Liver (tissue), 3 donors: ENCODE results near the gene ZNF627.

ENCODE experiments used
- GABPA ChIP-seq, 2 donors: IDR thresholded peaks in 1 of 2; conservative IDR thresholded peaks in 1 of 2; 2 replicates each; pipeline ENCODE4 v1.6.1; 2016; ENCODE audit warnings: antibody characterized with exemption in 2 of 2, mild to moderate bottlenecking in 1 of 2, moderate library complexity in 1 of 2
- JUND ChIP-seq, 2 donors: IDR thresholded peaks; 2 replicates each; pipeline ENCODE4 v1.6.1; 2016; ENCODE audit warnings: antibody characterized with exemption in 2 of 2
- NR2F2 ChIP-seq: IDR thresholded peaks from 2 replicates; pipeline ENCODE4 v1.6.1; 2016; ENCODE audit warnings: antibody characterized with exemption
- RAD21 ChIP-seq, 2 donors: IDR thresholded peaks; 2 replicates each; pipeline ENCODE4 v1.6.1; 2016; ENCODE audit warnings: antibody characterized with exemption in 2 of 2, mild to moderate bottlenecking in 2 of 2
- RXRA ChIP-seq, 2 donors: IDR thresholded peaks; 2 replicates each; pipeline ENCODE4 v1.6.1; 2017 to 2018; ENCODE audit warnings: antibody characterized with exemption in 2 of 2, mild to moderate bottlenecking in 1 of 2
- SP1 ChIP-seq: IDR thresholded peaks from 2 replicates; pipeline ENCODE4 v1.6.1; 2018; ENCODE audit warnings: antibody characterized with exemption, mild to moderate bottlenecking
- TAF1 ChIP-seq: conservative IDR thresholded peaks from 2 replicates; pipeline ENCODE4 v1.6.1; 2016; ENCODE audit warnings: antibody characterized with exemption, mild to moderate bottlenecking
- YY1 ChIP-seq: IDR thresholded peaks from 2 replicates; pipeline ENCODE4 v1.6.1; 2016; ENCODE audit warnings: antibody characterized with exemption, mild to moderate bottlenecking
- TF ChIP-seq, protein P1 (sequence below): IDR thresholded peaks from 2 replicates; pipeline ENCODE4 v1.6.1; 2016; ENCODE audit warnings: antibody characterized with exemption
- TF ChIP-seq, protein P2 (sequence below): fragments of 150-350 bp; IDR thresholded peaks from 2 replicates; pipeline ENCODE4 v1.5.1; 2017; ENCODE audit warnings: improper control_type of control experiment, low read depth, low read length; ENCODE audit not compliant: missing input control
- TF ChIP-seq, protein P3 (sequence below): IDR thresholded peaks from 2 replicates; pipeline ENCODE4 v1.6.1; 2016; ENCODE audit warnings: antibody characterized with exemption
- TF ChIP-seq, protein P4 (sequence below): IDR thresholded peaks from 2 replicates; pipeline ENCODE4 v1.6.1; 2016; ENCODE audit warnings: antibody characterized with exemption, mild to moderate bottlenecking
- TF ChIP-seq, protein P5 (sequence below): IDR thresholded peaks from 2 replicates; pipeline ENCODE4 v1.6.1; 2016; ENCODE audit warnings: antibody characterized with exemption
- donor health status: healthy.
- donor health status: healthy.

DNA sequence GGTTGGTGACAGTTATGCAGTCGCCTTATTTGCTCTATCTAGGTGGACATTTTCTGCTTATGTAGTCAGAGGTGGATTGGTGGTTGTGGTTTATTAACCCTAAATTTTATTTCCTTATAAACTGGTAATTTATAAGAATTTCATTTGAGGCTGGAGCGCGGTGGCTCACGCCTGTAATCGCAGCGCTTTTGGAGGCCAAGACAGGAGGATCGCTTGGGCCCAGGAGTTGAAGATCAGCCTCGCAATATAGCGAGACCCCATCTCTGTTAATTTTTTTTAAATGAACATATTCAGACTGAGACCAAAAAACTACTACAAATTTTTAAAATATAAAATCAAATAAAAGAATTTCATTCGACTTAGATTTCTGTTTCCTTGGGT lies 810 bp downstream of the ZNF627 start:
- TF ChIP-seq YY1 (no peak), JUND (IDR thresholded peaks at IDR 0.05) (no peak), TAF1 (no peak), RAD21 (IDR thresholded peaks at IDR 0.05) (no peak), GABPA (IDR thresholded peaks at IDR 0.05 in 1 of 2, conservative IDR thresholded peaks at IDR 0.05 in 1 of 2) (no peak), SP1 (no peak), NR2F2 (no peak), RXRA (IDR thresholded peaks at IDR 0.05) (no peak)
- TF ChIP-seq, protein P1, sequence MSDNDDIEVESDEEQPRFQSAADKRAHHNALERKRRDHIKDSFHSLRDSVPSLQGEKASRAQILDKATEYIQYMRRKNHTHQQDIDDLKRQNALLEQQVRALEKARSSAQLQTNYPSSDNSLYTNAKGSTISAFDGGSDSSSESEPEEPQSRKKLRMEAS = no peak
- TF ChIP-seq, protein P2, sequence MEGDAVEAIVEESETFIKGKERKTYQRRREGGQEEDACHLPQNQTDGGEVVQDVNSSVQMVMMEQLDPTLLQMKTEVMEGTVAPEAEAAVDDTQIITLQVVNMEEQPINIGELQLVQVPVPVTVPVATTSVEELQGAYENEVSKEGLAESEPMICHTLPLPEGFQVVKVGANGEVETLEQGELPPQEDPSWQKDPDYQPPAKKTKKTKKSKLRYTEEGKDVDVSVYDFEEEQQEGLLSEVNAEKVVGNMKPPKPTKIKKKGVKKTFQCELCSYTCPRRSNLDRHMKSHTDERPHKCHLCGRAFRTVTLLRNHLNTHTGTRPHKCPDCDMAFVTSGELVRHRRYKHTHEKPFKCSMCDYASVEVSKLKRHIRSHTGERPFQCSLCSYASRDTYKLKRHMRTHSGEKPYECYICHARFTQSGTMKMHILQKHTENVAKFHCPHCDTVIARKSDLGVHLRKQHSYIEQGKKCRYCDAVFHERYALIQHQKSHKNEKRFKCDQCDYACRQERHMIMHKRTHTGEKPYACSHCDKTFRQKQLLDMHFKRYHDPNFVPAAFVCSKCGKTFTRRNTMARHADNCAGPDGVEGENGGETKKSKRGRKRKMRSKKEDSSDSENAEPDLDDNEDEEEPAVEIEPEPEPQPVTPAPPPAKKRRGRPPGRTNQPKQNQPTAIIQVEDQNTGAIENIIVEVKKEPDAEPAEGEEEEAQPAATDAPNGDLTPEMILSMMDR = no peak
- TF ChIP-seq, protein P3, sequence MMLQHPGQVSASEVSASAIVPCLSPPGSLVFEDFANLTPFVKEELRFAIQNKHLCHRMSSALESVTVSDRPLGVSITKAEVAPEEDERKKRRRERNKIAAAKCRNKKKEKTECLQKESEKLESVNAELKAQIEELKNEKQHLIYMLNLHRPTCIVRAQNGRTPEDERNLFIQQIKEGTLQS = no peak
- TF ChIP-seq, protein P4, sequence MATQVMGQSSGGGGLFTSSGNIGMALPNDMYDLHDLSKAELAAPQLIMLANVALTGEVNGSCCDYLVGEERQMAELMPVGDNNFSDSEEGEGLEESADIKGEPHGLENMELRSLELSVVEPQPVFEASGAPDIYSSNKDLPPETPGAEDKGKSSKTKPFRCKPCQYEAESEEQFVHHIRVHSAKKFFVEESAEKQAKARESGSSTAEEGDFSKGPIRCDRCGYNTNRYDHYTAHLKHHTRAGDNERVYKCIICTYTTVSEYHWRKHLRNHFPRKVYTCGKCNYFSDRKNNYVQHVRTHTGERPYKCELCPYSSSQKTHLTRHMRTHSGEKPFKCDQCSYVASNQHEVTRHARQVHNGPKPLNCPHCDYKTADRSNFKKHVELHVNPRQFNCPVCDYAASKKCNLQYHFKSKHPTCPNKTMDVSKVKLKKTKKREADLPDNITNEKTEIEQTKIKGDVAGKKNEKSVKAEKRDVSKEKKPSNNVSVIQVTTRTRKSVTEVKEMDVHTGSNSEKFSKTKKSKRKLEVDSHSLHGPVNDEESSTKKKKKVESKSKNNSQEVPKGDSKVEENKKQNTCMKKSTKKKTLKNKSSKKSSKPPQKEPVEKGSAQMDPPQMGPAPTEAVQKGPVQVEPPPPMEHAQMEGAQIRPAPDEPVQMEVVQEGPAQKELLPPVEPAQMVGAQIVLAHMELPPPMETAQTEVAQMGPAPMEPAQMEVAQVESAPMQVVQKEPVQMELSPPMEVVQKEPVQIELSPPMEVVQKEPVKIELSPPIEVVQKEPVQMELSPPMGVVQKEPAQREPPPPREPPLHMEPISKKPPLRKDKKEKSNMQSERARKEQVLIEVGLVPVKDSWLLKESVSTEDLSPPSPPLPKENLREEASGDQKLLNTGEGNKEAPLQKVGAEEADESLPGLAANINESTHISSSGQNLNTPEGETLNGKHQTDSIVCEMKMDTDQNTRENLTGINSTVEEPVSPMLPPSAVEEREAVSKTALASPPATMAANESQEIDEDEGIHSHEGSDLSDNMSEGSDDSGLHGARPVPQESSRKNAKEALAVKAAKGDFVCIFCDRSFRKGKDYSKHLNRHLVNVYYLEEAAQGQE = no peak
- TF ChIP-seq, protein P5, sequence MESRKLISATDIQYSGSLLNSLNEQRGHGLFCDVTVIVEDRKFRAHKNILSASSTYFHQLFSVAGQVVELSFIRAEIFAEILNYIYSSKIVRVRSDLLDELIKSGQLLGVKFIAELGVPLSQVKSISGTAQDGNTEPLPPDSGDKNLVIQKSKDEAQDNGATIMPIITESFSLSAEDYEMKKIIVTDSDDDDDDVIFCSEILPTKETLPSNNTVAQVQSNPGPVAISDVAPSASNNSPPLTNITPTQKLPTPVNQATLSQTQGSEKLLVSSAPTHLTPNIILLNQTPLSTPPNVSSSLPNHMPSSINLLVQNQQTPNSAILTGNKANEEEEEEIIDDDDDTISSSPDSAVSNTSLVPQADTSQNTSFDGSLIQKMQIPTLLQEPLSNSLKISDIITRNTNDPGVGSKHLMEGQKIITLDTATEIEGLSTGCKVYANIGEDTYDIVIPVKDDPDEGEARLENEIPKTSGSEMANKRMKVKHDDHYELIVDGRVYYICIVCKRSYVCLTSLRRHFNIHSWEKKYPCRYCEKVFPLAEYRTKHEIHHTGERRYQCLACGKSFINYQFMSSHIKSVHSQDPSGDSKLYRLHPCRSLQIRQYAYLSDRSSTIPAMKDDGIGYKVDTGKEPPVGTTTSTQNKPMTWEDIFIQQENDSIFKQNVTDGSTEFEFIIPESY = no peak
